GM12878 (cell line): Measurements from ENCODE around the gene DLG4. TPM values are rescaled to one million over a fixed set of nuclear protein-coding genes. Genes with fewer than 3 reads are reported as not detected.

ENCODE experiments used
- ATAC-seq: fragments of 200-7000 bp; cut with Tn5 transposase; 3 replicates; pipeline ENCODE4 v1.9.1; 2020; ENCODE audit warnings: mild to moderate bottlenecking, moderate library complexity
- BruUV-seq: library from RNA; stranded (reverse); fragments of 400-500 nt; replicated peaks from 2 replicates; lab custom pipeline; 2021; lab: Mats Ljungman, UMichigan
- CTCF ChIA-PET: fragments of 300-600 bp; sonication (Branson Sonifier 250); formaldehyde crosslinking; extraction: SDS; loops from one replicate; lab custom pipeline; 2021; ENCODE audit warnings: inconsistent platforms; lab: Yijun Ruan, JAX
- POLR2A ChIA-PET: fragments of 350-600 bp; formaldehyde crosslinking; extraction: SDS; loops from one replicate; lab custom pipeline; 2021; ENCODE audit warnings: inconsistent platforms; lab: Charles Lee
- RAD21 ChIA-PET: fragments of 300-600 bp; sonication (Branson Sonifier 250); formaldehyde crosslinking; loops from one replicate; lab custom pipeline; 2023; ENCODE audit warnings: antibody characterized with exemption; ENCODE audit not compliant: unreplicated experiment; lab: Charles Lee
- SMC1A ChIA-PET: fragments of 300-600 bp; sonication (Branson Sonifier 250); formaldehyde crosslinking; loops from one replicate; lab custom pipeline; 2023; ENCODE audit not compliant: unreplicated experiment, uncharacterized antibody; lab: Charles Lee
- DNase-seq: peaks from one replicate; pipeline ENCODE4 v3.0.0-alpha.2; 2011; ENCODE audit warnings: low read depth, low spot score
- FAIRE-seq: peaks from 3 replicates; lab custom pipeline; 2011; peaks lifted over from hg19 to GRCh38; lab: Jason Lieb, UNC
- H2AFZ ChIP-seq: 2 replicates; pipeline ENCODE4 v1.6.0; 2011; ENCODE audit warnings: low read depth, low read length, control low read depth; ENCODE audit not compliant: control insufficient read depth
- H3K27ac ChIP-seq: 2 replicates; pipeline ENCODE4 v1.5.1; 2011; ENCODE audit warnings: control low read depth; ENCODE audit not compliant: control insufficient read depth, insufficient read depth
- H3K27me3 ChIP-seq, 2 experiments: replicated peaks in 1 of 2; 2 replicates each; pipeline versions ENCODE4 v1.6.0 to v1.6.1; 2011; ENCODE audit warnings: low read length in 1 of 2; ENCODE audit not compliant: control insufficient read depth in 2 of 2, insufficient read depth in 2 of 2
- H3K36me3 ChIP-seq, 2 experiments: 2 replicates each; pipeline ENCODE4 v1.5.1; 2011; ENCODE audit warnings: low read length in 1 of 2; ENCODE audit not compliant: control insufficient read depth in 2 of 2, insufficient read depth in 2 of 2
- H3K4me1 ChIP-seq: 2 replicates; pipeline ENCODE4 v1.6.1; 2011; ENCODE audit warnings: mild to moderate bottlenecking, low read length, moderate library complexity, mixed read lengths; ENCODE audit not compliant: control insufficient read depth, insufficient read depth
- H3K4me2 ChIP-seq: 2 replicates; pipeline ENCODE4 v1.6.0; 2011; ENCODE audit warnings: control low read depth; ENCODE audit not compliant: control insufficient read depth, insufficient read depth
- H3K4me3 ChIP-seq: fragments of 200-600 bp; sonication (generic); 2 replicates; pipeline ENCODE4 v1.5.1; 2016
- H3K79me2 ChIP-seq: 2 replicates; pipeline ENCODE4 v1.6.0; 2011; ENCODE audit warnings: low read length; ENCODE audit not compliant: control insufficient read depth, insufficient read depth
- H3K9ac ChIP-seq: 2 replicates; pipeline ENCODE4 v1.8.0; 2011; ENCODE audit warnings: low read length, control low read depth, mixed read lengths; ENCODE audit not compliant: control insufficient read depth, insufficient read depth
- H3K9me3 ChIP-seq: replicated peaks from 3 replicates; pipeline ENCODE4 v1.5.1; 2011; ENCODE audit warnings: mild to moderate bottlenecking, low read length; ENCODE audit not compliant: control insufficient read depth, insufficient read depth
- H4K20me1 ChIP-seq: 2 replicates; pipeline ENCODE4 v1.6.0; 2011; ENCODE audit not compliant: control insufficient read depth, insufficient read depth
- FOS ChIP-seq: IDR thresholded peaks from 3 replicates; pipeline ENCODE4 v1.6.1; 2011; ENCODE audit warnings: borderline replicate concordance; ENCODE audit not compliant: insufficient read length; ENCODE audit errors: extremely low read depth
- KAT2A ChIP-seq: conservative IDR thresholded peaks from 2 replicates; pipeline ENCODE4 v1.6.1; 2011; ENCODE audit warnings: low read depth, low read length; ENCODE audit not compliant: control insufficient read depth
- MEF2A ChIP-seq: IDR thresholded peaks from 2 replicates; pipeline ENCODE4 v1.6.1; 2011; ENCODE audit warnings: low read depth, mild to moderate bottlenecking, low read length, moderate library complexity; ENCODE audit not compliant: insufficient read depth
- NR2C2 ChIP-seq: IDR thresholded peaks from 2 replicates; pipeline ENCODE4 v1.6.1; 2011; ENCODE audit warnings: borderline replicate concordance, low read depth; ENCODE audit not compliant: control insufficient read depth, insufficient read length
- POLR2AphosphoS5 ChIP-seq: IDR thresholded peaks from 2 replicates; pipeline ENCODE4 v1.6.1; 2011; ENCODE audit warnings: mild to moderate bottlenecking, low read length, inconsistent platforms
- WGBS: methylation state at CpG from one replicate; pipeline ENCODE4 v1.1.6; 2016; ENCODE audit warnings: low lambda C conversion rate; ENCODE audit not compliant: insufficient replicate concordance, insufficient coverage; ENCODE audit errors: missing lambda C conversion rate; 5-methylcytosine and 5-hydroxymethylcytosine counted together
- in situ Hi-C: fragments of 300-500 bp; cut with MboI; formaldehyde crosslinking; loops from 9 replicates; pipeline ENCODE4 v1.14.3; 2018; ENCODE audit warnings: mixed read lengths
- intact Hi-C: fragments of 100-400 bp; cut with micrococcal nuclease; formaldehyde crosslinking; loops from one replicate; pipeline ENCODE4 v1.14.2; 2022; ENCODE audit not compliant: unreplicated experiment
- polyA plus RNA-seq, 11 experiments: library from polyadenylated mRNA; depleted of rRNA in 4 of 11; unstranded in 6 of 11; stranded (reverse) in 5 of 11; fragments of >200 nt; fragmentation: Nextera tagmentation in 4 of 11; fragmentation: Illumina TruSeq in 1 of 11; extraction: Ambion mirVana in 4 of 11; extraction: Trizol in 1 of 11; gene quantifications; 1 replicate in 1 of 11; 2 replicates in 10 of 11; pipeline versions ENCODE4 v1.2.1 to v1.2.3, GENCODE V29; 2011 to 2016; ENCODE audit warnings: inconsistent platforms in 2 of 11, missing spikeins in 2 of 11, low read depth in 1 of 11
- total RNA-seq, 4 experiments: library from RNA; depleted of rRNA in 3 of 4; stranded (reverse); fragments of >200 nt in 3 of 4; fragmentation: Illumina TruSeq in 1 of 4; extraction: Trizol in 1 of 4; gene quantifications; 2 replicates each; pipeline versions ENCODE4 v1.2.1 to v1.2.3, GENCODE V29; 2013 to 2021
- TF ChIP-seq, protein P1 (sequence below): IDR thresholded peaks from 2 replicates; pipeline ENCODE4 v1.6.1; 2011; ENCODE audit warnings: mild to moderate bottlenecking, low read depth, low read length, moderate library complexity; ENCODE audit not compliant: insufficient replicate concordance

The DLG4 gene
- total and polyA plus RNA-seq, 10 of the 15 experiments (the other 5 are each of a cell fraction or from before 2014, with no cell fraction given), result 0.07 to 4.1 (median 1.3) TPM

DNA sequence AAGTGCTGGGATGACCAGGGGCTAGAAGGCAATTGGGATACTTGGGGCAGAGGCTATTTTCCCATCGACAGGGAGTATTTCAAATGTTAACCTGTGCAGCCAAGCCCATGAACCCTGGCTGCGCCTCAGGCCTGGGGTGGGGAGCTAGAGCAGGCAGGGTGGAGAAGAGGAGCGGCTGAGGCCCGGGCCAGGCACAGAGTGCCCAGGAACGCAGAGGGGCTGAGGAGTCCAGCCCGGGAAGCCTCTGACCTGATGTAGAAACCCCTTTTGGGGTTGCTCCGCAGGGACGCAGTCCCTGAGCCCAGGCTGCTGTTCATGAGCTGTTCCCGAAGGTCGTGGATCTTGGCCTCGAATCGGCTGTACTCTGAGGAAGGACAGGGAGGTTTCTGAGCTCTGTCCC is 23.7 kb downstream of the DLG4 start:
- POLR2A ChIA-PET, result interaction anchor here (0.5 kb wide), 1 partner anchor 109 kb away, joined by 3 read pairs; no protein-coding TSS in a partner anchor
- Histone ChIP-seq H2AFZ (no peak overlapping the region), H3K79me2 (no peaks in the 10 kb centered on the region), H3K9me3 (no peaks in the 10 kb centered on the region), H3K27me3 (no peaks in the 10 kb centered on the region), H4K20me1 (no peaks in the 10 kb centered on the region)
- in situ Hi-C loops, result no loop called here
- RAD21 ChIA-PET, result no interaction called here
- ATAC-seq, result no peak
- no peak for TF ChIP-seq NR2C2
- TF ChIP-seq FOS, result no peak
- TF ChIP-seq KAT2A, result no peak
- no peak for TF ChIP-seq POLR2AphosphoS5
- TF ChIP-seq, protein P1, sequence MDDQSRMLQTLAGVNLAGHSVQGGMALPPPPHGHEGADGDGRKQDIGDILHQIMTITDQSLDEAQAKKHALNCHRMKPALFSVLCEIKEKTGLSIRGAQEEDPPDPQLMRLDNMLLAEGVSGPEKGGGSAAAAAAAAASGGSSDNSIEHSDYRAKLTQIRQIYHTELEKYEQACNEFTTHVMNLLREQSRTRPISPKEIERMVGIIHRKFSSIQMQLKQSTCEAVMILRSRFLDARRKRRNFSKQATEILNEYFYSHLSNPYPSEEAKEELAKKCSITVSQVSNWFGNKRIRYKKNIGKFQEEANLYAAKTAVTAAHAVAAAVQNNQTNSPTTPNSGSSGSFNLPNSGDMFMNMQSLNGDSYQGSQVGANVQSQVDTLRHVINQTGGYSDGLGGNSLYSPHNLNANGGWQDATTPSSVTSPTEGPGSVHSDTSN, result no peak
- TF ChIP-seq MEF2A, result no peak
- TF ChIP-seq, all 136 proteins: peak for 0
- H3K4me3 ChIP-seq, result no peak overlapping the region
- ChIA-PET CTCF (no interaction called here), SMC1A (no interaction called here)
- intact Hi-C loops, result no loop called here
- H3K4me1 ChIP-seq, result no peaks in the 10 kb centered on the region
- BruUV-seq, result no TSS peak
- no peak overlapping the region for H3K4me2 ChIP-seq
- H3K27ac ChIP-seq, result no peak overlapping the region
- 61% methylated on average over 12 of the region's 12 CpGs for WGBS
- no peaks in the 10 kb centered on the region for H3K36me3 ChIP-seq
- no peak for DNase-seq
- no peak for FAIRE-seq
- H3K9ac ChIP-seq, result no peak overlapping the region
